ENCODE measurements around the gene FRMD4A. TPM values are rescaled to one million over a fixed set of nuclear protein-coding genes. Genes with fewer than 3 reads are reported as not detected.

The FRMD4A gene
- total RNA-seq, 1 experiment from 2014 or later: 17.1 TPM

- H3K4me1 ChIP-seq: no peaks in the 10 kb centered on the region
- H3K27ac ChIP-seq: no peak overlapping the region
- DNase-seq: no peak
- no peaks in the 10 kb centered on the region for H3K27me3 ChIP-seq
- no peaks in the 10 kb centered on the region for H3K36me3 ChIP-seq
- H3K4me3 ChIP-seq: no peak overlapping the region
- 0 out of 2 replicates have a peak, but pooled peaks cover 5% of the 10 kb centered on the region for H3K9me3 ChIP-seq (replicated peaks)
Observed at GRCh38 chr10:14129770-14130169, 201.0 kb downstream of the FRMD4A start.

GRCh38 chr10:14128519-14128918 lies 202.2 kb downstream of the FRMD4A start:
- no peak for DNase-seq
- Histone ChIP-seq H3K9me3 (replicated peaks) (0 out of 2 replicates have a peak, but pooled peaks cover 5% of the 10 kb centered on the region), H3K4me3 (no peak overlapping the region), H3K36me3 (no peaks in the 10 kb centered on the region), H3K27me3 (no peaks in the 10 kb centered on the region), H3K27ac (no peak overlapping the region), H3K4me1 (no peaks in the 10 kb centered on the region)

- Histone ChIP-seq H3K4me3 (no peak overlapping the region), H3K9me3 (replicated peaks) (no peaks in the 10 kb centered on the region), H3K27ac (no peak overlapping the region), H3K4me1 (no peaks in the 10 kb centered on the region), H3K27me3 (no peaks in the 10 kb centered on the region), H3K36me3 (no peaks in the 10 kb centered on the region)
- DNase-seq: no peak
Observed at GRCh38 chr10:14126697-14127440, 203.9 kb downstream of the FRMD4A start.

GRCh38 chr10:14125564-14125963 lies 205.2 kb downstream of the FRMD4A start:
- no peaks in the 10 kb centered on the region for H3K36me3 ChIP-seq
- H3K27me3 ChIP-seq: no peaks in the 10 kb centered on the region
- no peak overlapping the region for H3K27ac ChIP-seq
- H3K9me3 ChIP-seq (replicated peaks): no peaks in the 10 kb centered on the region
- DNase-seq: no peak
- no peak overlapping the region for H3K4me3 ChIP-seq
- H3K4me1 ChIP-seq: no peaks in the 10 kb centered on the region

GRCh38 chr10:14124941-14125340 lies 205.8 kb downstream of the FRMD4A start:
- H3K36me3 ChIP-seq: no peaks in the 10 kb centered on the region
- no peak for DNase-seq
- no peak overlapping the region for H3K4me3 ChIP-seq

GRCh38 chr10:14123139-14123538 lies 207.6 kb downstream of the FRMD4A start:
- no peaks in the 10 kb centered on the region for H3K9me3 ChIP-seq (replicated peaks)
- H3K27me3 ChIP-seq: no peaks in the 10 kb centered on the region
- no peaks in the 10 kb centered on the region for H3K4me1 ChIP-seq
- H3K27ac ChIP-seq: no peak overlapping the region
- H3K4me3 ChIP-seq: no peak overlapping the region
- DNase-seq: no peak
- H3K36me3 ChIP-seq: no peaks in the 10 kb centered on the region

More at GRCh38 chr10:14124941-14125340, 205.8 kb downstream of the FRMD4A start:
- Histone ChIP-seq H3K27me3 (no peaks in the 10 kb centered on the region), H3K4me1 (no peaks in the 10 kb centered on the region), H3K9me3 (replicated peaks) (no peaks in the 10 kb centered on the region), H3K27ac (no peak overlapping the region)

- Histone ChIP-seq H3K36me3 (no peaks in the 10 kb centered on the region), H3K9me3 (replicated peaks) (no peaks in the 10 kb centered on the region), H3K27ac (no peak overlapping the region), H3K27me3 (no peaks in the 10 kb centered on the region), H3K4me3 (no peak overlapping the region), H3K4me1 (no peaks in the 10 kb centered on the region)
- DNase-seq: no peak
Observed at GRCh38 chr10:14120812-14121211, 209.9 kb downstream of the FRMD4A start.

- no peak for DNase-seq
- H3K36me3 ChIP-seq: no peaks in the 10 kb centered on the region
- no peak overlapping the region for H3K27ac ChIP-seq
- H3K27me3 ChIP-seq: no peaks in the 10 kb centered on the region
- no peak overlapping the region for H3K4me3 ChIP-seq
- no peaks in the 10 kb centered on the region for H3K9me3 ChIP-seq (replicated peaks)
- H3K4me1 ChIP-seq: no peaks in the 10 kb centered on the region
Observed at GRCh38 chr10:14118953-14119352, 211.8 kb downstream of the FRMD4A start.

- H3K4me3 ChIP-seq: no peak overlapping the region
- DNase-seq: no peak
- H3K4me1 ChIP-seq: no peaks in the 10 kb centered on the region
- H3K36me3 ChIP-seq: no peaks in the 10 kb centered on the region
- H3K9me3 ChIP-seq (replicated peaks): no peaks in the 10 kb centered on the region
- no peak overlapping the region for H3K27ac ChIP-seq
- H3K27me3 ChIP-seq: no peaks in the 10 kb centered on the region
Observed at GRCh38 chr10:14116837-14117236, 213.9 kb downstream of the FRMD4A start.

- Histone ChIP-seq H3K27me3 (no peaks in the 10 kb centered on the region), H3K4me1 (no peaks in the 10 kb centered on the region), H3K27ac (no peak overlapping the region), H3K36me3 (no peaks in the 10 kb centered on the region), H3K4me3 (no peak overlapping the region), H3K9me3 (replicated peaks) (no peaks in the 10 kb centered on the region)
- no peak for DNase-seq
Observed at GRCh38 chr10:14116021-14116420, 214.7 kb downstream of the FRMD4A start.

- DNase-seq: no peak
- Histone ChIP-seq H3K9me3 (replicated peaks) (no peaks in the 10 kb centered on the region; the same call in 1 of the 2 replicates), H3K4me1 (no peaks in the 10 kb centered on the region), H3K4me3 (no peak overlapping the region), H3K27me3 (no peaks in the 10 kb centered on the region), H3K27ac (no peak overlapping the region), H3K36me3 (no peaks in the 10 kb centered on the region)
Observed at GRCh38 chr10:14114791-14115190, 215.9 kb downstream of the FRMD4A start.

GRCh38 chr10:14112056-14112455 lies 218.7 kb downstream of the FRMD4A start:
- Histone ChIP-seq H3K9me3 (replicated peaks) (peaks cover under 1% of the 10 kb centered on the region; the same call in 1 of the 2 replicates), H3K27me3 (no peaks in the 10 kb centered on the region), H3K4me1 (no peaks in the 10 kb centered on the region), H3K27ac (no peak overlapping the region), H3K36me3 (no peaks in the 10 kb centered on the region), H3K4me3 (no peak overlapping the region)
- DNase-seq: no peak

- Histone ChIP-seq H3K4me3 (no peak overlapping the region), H3K27me3 (no peaks in the 10 kb centered on the region), H3K36me3 (no peaks in the 10 kb centered on the region), H3K27ac (no peak overlapping the region), H3K4me1 (no peaks in the 10 kb centered on the region), H3K9me3 (replicated peaks) (peaks cover 5% of the 10 kb centered on the region; the same call in 1 of the 2 replicates)
- DNase-seq: no peak
Observed at GRCh38 chr10:14111208-14111607, 219.5 kb downstream of the FRMD4A start.

GRCh38 chr10:14106828-14107227 lies 223.9 kb downstream of the FRMD4A start:
- no peak overlapping the region for H3K4me3 ChIP-seq
- peaks cover 5% of the 10 kb centered on the region; the same call in 1 of the 2 replicates for H3K9me3 ChIP-seq (replicated peaks)
- no peaks in the 10 kb centered on the region for H3K27me3 ChIP-seq
- no peak for DNase-seq
- H3K27ac ChIP-seq: no peak overlapping the region
- H3K4me1 ChIP-seq: peaks cover 4% of the 10 kb centered on the region; the same call in 1 of the 2 replicates
- H3K36me3 ChIP-seq: no peaks in the 10 kb centered on the region

- peak; percentile 45 to 65 for DNase-seq
- H3K4me1 ChIP-seq: peaks cover 4% of the 10 kb centered on the region; the same call in 1 of the 2 replicates
- H3K9me3 ChIP-seq (replicated peaks): 0 out of 2 replicates have a peak, but pooled peaks cover 4% of the 10 kb centered on the region
Observed at GRCh38 chr10:14102056-14102455, 228.7 kb downstream of the FRMD4A start.

GRCh38 chr10:14099885-14100284 lies 230.8 kb downstream of the FRMD4A start:
- Histone ChIP-seq H3K27ac (no peak overlapping the region), H3K4me3 (no peak overlapping the region), H3K36me3 (no peaks in the 10 kb centered on the region), H3K9me3 (replicated peaks) (no peaks in the 10 kb centered on the region), H3K27me3 (no peaks in the 10 kb centered on the region), H3K4me1 (peaks cover 4% of the 10 kb centered on the region; the same call in 1 of the 2 replicates)
- DNase-seq: no peak

More at GRCh38 chr10:14102056-14102455, 228.7 kb downstream of the FRMD4A start:
- no peak overlapping the region for H3K4me3 ChIP-seq
- no peaks in the 10 kb centered on the region for H3K27me3 ChIP-seq
- H3K36me3 ChIP-seq: no peaks in the 10 kb centered on the region
- H3K27ac ChIP-seq: no peak overlapping the region
